Breast epithelium (tissue), 3 donors: ENCODE measurements around the gene FANCD2.

Source experiments
- POLR2A ChIP-seq: fragments of 450-650 bp; IDR thresholded peaks from one replicate; pipeline ENCODE4 v1.6.1; 2016; ENCODE audit warnings: antibody characterized with exemption, mild to moderate bottlenecking, moderate library complexity
- POLR2AphosphoS5 ChIP-seq, 3 donors: sonication (generic); formaldehyde crosslinking; IDR thresholded peaks; one replicate each; pipeline ENCODE4 v1.6.1; 2017; ENCODE audit warnings: antibody characterized with exemption in 3 of 3
- TF ChIP-seq, protein P1 (sequence below), 3 donors: fragments of 450-650 bp; IDR thresholded peaks; one replicate each; pipeline ENCODE4 v1.5.1; 2016 to 2017; ENCODE audit warnings: antibody characterized with exemption in 3 of 3, mild to moderate bottlenecking in 3 of 3, moderate library complexity in 3 of 3

DNA sequence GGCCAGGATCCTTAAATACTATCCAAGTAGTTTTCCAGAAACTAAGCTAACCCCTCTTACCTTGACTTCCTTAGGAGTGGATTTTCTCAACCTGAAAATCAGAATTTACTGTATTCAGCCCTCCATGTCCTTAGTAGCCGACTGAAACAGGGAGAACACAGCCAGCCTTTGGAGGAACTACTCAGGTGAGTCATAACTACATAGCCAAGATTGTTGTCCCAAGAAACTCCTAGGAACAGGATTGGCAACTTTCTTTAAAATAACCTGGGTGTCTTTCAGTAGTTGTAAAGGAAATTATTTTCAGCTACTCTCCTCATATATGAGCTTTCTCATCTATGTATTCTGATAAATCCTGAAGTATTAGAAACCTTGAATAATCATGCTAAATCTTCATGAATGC is 59.5 kb downstream of the FANCD2 start:
- TF ChIP-seq, protein P1, sequence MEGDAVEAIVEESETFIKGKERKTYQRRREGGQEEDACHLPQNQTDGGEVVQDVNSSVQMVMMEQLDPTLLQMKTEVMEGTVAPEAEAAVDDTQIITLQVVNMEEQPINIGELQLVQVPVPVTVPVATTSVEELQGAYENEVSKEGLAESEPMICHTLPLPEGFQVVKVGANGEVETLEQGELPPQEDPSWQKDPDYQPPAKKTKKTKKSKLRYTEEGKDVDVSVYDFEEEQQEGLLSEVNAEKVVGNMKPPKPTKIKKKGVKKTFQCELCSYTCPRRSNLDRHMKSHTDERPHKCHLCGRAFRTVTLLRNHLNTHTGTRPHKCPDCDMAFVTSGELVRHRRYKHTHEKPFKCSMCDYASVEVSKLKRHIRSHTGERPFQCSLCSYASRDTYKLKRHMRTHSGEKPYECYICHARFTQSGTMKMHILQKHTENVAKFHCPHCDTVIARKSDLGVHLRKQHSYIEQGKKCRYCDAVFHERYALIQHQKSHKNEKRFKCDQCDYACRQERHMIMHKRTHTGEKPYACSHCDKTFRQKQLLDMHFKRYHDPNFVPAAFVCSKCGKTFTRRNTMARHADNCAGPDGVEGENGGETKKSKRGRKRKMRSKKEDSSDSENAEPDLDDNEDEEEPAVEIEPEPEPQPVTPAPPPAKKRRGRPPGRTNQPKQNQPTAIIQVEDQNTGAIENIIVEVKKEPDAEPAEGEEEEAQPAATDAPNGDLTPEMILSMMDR (IDR thresholded peaks at IDR 0.05) = no peak
- TF ChIP-seq POLR2AphosphoS5 (IDR thresholded peaks at IDR 0.05) = peak in 1 of 3 donors; percentile 12
- TF ChIP-seq POLR2A = no peak
